ENCODE measurements around the gene PRRT1B. TPM values are rescaled to one million over a fixed set of nuclear protein-coding genes. Genes with fewer than 3 reads are reported as not detected.
A peak's percentile ranks its signal among the peaks of the same experiment; 100 is the strongest.
"Not testable (repeated sequence)": the region's sequence is repeated elsewhere in the genome, so short reads cannot be mapped to it uniquely, and the experiment has no call there.

PRRT1B gene
- total RNA-seq = not detected

DNA sequence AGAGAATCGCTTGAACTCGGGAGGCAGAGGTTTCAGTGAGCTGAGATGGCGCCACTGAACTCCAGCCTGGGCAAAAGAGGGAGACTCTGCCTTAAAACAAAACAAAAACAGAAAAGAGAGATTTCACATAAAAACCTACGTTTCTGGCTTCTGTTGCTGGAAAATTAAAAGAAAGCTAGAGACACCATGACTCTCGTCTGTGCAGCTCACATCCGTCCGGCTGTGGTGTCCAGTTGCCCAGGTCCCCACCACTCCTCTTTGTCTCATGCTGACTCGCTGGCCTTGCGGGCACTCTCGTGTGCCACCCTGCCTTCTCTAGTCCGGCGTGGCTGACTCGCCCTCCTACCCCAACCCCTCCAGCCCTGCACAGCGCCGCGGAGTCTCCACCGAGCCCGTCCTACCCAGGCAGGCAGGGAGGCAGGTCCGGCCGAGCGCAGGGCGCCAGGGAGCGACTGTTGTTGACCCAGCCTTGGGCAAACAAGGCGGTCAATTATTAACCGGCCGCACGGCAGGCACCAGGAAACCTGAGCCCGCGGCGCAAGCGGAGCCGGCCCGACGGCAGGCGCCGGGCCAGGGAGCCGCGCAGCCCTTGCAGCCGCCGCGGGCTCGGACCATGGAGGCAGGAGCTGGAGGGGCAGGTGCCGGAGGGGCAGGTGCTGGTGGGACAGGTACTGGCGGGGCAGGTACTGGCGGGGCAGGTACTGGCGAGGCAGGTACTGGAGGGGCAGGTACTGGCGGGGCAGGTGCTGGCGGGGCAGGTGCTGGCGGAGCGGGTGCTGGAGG, at the start of gene PRRT1B:
Gene PRRT1B (plus strand): TSS at position 521 of the 783 bp plus-strand sequence. CDS start 93 bp downstream, at position 614.
- DNase-seq (ENCODE audit: low spot score in 2 of 2) (no peak), FAIRE-seq (no peak)

DNA sequence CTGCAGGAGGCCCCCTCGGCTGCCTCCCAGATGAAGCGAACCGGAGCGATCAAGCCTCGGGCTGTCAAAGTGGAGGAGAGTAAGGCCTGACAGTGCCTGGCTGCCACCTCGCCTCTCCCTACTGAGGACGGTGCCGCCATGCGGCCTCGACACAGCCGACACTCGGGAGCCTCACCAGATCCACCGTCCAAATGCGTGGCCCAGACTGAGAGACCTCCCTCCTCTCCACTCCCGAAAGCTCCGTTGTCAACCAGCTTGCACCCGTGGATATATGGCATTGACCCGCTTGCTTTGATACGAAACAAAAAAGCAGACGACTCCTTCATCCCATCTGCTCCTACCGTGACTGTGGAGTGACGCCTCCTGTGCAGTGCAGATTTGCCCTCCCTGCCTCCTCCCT, 49.5 kb upstream of the PRRT1B start:
- no peak for FAIRE-seq
- DNase-seq (ENCODE audit: low spot score in 2 of 2) = no peak

DNA sequence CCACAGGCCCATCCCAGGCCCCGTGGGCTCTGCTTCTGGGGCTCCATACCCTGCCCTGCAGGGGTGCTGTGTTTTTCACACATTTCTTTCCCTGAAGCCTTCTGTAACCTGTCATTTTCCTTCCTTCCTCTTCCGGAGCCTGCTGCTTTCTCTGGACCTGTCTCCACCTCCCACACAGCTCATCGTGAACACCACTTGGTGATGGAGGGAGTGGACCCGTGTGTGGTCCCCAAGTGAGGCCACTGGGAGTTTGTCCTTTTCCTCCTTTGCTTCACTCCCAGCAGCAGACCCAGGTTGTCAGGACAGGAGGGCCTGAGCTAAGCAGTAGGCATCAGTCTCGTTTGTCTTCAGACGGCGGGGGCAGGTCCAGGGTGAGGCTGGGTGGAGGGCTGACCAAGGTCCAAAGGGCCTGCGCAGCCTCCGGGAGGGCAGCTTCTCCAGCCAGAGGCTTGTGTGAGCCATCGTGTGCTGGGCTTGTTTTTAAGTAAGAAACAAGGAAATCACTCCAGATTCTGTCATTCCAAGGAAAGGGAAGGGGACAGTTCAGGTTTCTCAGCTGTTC, 48.4 kb upstream of the PRRT1B start:
- DNase-seq (ENCODE audit: low spot score in 2 of 2) (no peak), FAIRE-seq (no peak)

DNA sequence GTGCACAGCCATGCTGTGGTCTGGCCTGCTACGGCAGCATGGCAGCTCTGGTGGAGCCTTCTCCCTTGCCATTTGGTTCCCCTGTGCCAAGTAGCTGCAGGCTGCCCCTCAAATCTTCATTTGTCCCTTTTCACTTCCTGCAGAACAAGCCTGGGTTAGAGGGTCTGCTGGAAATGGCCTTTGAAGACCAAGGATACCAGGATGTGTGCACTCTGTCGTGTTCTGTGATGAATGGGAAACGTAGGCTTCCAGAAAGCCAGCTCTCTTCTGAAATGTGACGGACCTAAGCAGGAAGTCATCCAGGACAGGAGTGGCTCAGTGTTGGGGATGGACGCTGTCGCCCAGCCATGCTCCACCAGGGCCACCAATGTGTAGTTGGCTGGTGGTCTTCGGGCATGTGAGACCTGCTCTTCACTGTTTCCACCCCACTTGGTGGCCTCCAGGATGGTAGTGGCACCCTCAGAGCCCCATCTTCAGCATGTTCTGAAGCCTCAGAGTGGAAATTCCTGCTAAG, 46.0 kb upstream of the PRRT1B start:
- DNase-seq (ENCODE audit: low spot score in 2 of 2) = no peak
- no peak for FAIRE-seq

DNA sequence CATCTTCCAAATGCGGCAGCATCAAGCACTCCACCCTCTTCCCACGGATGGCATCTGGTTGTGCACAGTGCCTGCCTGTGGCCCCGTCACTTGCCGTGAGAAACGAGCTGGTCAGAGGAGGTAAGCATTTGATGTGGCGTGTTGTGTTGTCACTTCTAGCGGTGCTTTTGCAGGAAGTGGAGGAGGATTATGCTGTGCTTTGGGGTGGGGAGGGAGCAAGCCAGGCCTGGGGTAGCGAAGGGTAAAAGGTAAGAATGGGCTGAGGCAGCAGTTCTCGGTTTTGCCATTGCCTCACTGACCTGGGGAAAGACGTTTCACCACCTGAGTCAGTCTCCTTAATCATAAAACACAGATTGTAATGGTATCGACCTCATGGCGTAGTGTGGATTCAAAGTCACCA, 44.9 kb upstream of the PRRT1B start:
- FAIRE-seq = no peak
- no peak for DNase-seq (ENCODE audit: low spot score in 2 of 2)

DNA sequence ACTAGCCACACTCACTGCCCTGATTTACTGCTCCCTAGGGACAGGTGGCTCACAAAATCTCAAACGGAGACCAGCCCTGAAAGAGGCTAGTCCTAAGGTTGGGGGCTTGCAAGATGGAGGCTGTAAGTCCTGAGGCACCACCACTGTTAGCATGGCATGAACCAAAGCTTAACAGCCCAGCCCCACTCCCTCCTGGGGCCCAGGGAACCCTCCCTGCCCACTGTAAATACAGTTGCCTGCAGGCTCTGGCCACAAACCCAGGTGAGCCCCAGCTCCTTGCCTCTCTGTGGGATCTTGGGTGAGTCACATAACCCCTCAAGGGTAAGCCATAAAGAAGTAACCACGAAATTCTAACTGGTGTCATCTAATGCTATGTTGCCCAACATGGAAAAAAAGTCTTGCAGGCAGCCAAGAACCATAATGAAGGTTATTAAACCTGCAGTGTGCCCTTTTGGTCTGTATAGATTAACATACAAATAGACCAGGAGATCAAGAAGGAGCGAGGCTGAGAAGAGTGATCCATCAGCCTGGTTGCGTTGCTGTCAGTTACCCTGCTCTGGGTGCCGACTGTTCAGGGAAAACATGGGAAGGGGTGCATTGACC, 44.3 kb upstream of the PRRT1B start:
- DNase-seq (ENCODE audit: low spot score in 2 of 2) = no peak
- no peak for FAIRE-seq

DNA sequence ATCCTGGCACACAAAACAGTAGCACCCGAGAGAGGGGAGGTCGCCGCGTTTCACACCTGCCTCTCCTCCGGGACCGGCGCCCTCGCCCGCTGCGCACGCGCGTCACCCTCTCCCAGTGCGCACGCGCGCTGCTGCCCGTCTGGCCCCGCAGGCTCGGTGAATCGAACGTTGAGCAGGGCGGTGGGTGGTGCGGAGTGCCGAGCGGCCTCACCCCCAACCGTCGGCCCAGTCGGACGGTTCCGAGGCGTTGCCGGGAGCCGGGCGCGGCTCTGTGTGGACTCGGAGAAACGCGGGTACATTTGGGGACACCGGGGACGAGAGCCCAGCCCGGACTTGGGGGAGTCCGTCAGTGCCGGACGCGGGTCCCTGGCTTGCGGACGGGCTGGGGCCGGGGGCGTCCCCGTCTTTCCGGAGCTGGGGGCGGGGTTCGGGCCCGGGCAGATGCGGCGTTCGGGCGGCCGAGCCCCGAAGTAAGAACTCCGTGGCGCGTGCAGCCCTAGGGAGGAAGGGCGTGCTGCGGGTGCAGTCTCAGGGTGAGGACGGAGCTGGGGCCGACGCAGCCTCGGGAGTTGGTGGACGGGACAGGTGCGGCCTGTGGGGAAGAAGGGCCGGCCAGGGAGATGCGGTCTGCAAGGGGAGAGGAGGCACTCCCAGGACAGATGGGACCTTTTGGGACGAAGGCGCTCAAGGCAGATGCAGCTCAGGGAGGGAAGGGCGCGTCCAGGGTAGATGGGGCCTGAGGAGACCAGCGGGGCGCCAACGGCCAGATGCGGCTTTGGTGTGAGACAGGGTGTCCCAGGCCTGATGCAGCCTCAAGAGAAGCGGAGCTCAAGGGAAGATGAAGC, 42.3 kb upstream of the PRRT1B start, which contains the start of gene POMT1:
Gene POMT1 (plus strand): TSS at position 138 of the 845 bp plus-strand sequence. CDS start 1,301 bp downstream, outside the sequence.
- DNase-seq (ENCODE audit: low spot score in 2 of 2) (peak; percentile 94 to 95), FAIRE-seq (no peak)

DNA sequence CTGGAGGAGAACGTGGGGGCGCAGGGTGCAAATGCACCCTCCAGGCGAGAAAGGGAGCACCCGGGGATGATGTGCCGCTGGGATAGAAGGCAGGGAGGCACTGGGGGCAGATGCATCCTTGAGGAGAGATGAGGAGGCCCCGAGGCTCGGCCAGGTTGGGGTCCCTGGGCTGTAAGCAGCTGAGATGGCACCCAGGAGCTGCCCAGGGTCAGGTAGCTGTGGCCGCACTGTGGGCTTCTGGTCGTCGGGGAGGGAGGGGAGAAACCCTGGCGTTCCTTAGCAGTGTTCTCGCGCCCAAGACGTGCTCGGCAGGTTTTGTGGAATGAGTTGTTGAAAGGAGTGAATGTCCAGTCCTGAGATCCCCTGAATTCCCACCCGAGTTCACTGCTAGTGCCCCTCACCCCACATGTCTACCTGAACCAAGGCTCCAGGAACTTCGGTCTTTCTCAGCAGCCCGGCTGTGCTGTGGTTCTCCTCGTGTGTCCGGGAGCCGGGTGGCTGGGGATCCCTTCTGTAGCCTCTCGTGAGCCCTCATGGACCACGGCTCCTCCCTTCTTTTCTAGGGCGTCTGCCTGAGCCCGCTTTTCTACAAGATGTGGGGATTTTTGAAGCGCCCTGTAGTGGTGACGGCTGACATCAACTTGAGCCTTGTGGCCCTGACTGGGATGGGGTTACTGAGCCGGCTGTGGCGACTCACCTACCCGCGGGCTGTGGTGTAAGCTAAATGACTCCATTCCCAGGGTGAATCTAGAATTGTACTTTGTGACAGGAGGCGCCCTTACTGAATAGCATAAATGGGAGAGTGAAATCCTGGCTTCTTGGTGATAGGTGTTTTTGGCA, 41.5 kb upstream of the PRRT1B start:
- no peak for FAIRE-seq

DNA sequence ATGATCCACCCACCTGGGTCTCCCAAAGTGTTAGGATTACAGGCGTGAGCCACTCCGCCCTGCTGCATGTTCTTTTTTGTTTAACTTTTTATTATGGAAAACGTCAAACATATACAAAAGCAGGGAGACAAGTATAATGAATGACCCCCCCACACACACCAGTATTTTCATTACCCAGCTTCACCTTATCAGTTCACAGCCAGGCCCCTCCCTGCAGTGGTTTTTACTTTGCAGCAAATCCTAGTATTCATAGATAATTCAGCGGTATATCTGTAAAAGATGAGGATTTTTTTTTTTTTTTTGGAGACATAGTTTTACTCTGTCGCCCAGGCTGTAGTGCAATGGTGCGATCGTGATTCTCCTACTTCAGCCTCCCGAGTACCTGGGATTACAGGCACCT, 40.3 kb upstream of the PRRT1B start:
- FAIRE-seq = no peak

More for the DNA sequence above, 41.5 kb upstream of the PRRT1B start:
- no peak for DNase-seq (ENCODE audit: low spot score in 2 of 2)

DNA sequence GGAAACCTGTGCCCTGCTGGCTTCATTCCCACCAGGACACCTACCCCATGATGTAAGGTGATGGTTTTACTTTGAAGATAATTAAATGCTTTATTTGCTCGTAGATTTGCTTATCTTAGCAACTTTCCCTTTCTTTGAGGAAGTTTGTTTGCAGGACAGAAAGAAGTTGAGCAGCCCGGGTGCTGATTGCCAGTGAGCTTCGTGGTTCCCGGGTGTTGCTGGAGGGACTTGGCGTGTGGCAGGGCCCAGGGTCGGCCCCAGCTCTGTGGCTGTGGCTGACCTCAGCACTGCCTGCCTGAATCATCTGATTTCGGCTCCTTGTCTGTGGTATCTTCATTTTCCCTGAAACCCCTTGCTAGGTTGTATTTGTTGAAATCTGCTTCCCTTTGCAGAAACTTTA, 33.9 kb upstream of the PRRT1B start:
- FAIRE-seq = no peak
- DNase-seq (ENCODE audit: low spot score in 2 of 2) = no peak

More for the DNA sequence above, 40.3 kb upstream of the PRRT1B start:
- no peak for DNase-seq (ENCODE audit: low spot score in 2 of 2)

DNA sequence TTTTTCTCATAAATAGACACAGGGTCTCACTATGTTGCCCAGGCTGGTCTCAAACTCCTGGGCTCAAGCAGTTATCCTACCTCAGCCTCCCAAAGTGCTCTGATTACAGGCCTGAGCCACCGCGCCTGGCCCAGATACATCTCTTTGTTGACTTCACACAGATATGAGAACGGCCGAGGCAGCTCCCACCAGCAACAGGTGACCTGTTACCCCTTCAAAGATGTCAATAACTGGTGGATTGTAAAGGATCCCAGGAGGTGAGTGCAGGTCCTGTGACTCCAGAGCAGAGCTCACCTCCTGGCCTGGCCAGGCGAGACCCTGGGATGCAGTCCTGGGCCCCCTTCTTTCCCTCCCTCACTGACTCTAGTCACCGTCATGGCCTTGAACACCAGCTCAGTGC, 33.4 kb upstream of the PRRT1B start:
- no peak for FAIRE-seq

DNA sequence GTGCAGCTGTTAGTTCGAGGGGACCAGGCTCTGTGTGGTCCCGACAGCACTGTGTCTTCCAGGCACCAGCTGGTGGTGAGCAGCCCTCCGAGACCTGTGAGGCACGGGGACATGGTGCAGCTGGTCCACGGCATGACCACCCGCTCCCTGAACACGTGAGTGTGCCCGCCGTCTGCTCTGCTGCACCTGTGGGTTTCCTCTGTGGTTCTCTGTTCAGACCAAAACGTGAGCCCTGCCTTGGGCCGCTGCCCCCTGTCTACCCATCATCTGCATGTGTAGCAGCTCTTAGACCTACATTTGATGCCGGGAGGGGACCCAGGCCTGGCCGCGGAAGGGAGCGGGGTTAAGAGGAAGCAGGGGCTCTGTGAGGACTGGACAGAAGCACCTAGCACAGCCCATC, 32.1 kb upstream of the PRRT1B start:
- no peak for FAIRE-seq
- no peak for DNase-seq (ENCODE audit: low spot score in 2 of 2)

More for the DNA sequence above, 33.4 kb upstream of the PRRT1B start:
- no peak for DNase-seq (ENCODE audit: low spot score in 2 of 2)

DNA sequence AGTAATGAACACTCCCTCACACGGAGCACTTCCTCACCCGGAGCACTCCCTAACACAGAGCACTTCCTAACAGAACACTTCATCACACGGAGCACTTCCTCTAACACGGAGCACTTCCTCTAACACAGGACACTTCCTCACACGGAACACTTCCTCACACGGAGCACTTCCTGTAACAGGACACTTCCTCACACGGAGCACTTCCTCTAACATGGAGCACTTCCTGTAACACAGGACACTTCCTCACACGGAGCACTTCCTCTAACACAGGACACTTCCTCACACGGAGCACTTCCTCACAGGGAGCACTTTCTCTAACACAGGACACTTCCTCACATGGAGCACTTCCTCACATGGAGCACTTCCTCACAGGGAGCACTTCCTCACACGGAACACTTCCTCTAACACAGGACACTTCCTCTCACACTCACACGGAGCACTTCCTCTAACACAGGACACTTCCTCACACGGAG, 29.7 kb upstream of the PRRT1B start:
- FAIRE-seq; DNase-seq (ENCODE audit: low spot score in 2 of 2): not testable (repeated sequence)

DNA sequence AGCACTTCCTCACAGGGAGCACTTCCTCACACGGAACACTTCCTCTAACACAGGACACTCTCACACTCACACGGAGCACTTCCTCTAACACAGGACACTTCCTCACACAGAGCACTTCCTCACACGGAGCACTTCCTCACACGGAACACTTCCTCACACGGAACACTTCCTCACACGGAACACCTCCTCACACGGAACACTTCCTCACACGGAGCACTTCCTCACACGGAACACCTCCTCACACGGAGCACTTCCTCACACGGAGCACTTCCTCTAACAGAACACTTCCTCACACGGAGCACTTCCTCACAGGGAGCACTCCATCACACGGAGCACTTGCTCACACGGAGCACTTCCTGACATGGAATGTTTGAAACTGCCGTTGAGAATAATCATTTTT, 29.2 kb upstream of the PRRT1B start:
- DNase-seq (ENCODE audit: low spot score in 2 of 2) (no peak), FAIRE-seq (no peak)

DNA sequence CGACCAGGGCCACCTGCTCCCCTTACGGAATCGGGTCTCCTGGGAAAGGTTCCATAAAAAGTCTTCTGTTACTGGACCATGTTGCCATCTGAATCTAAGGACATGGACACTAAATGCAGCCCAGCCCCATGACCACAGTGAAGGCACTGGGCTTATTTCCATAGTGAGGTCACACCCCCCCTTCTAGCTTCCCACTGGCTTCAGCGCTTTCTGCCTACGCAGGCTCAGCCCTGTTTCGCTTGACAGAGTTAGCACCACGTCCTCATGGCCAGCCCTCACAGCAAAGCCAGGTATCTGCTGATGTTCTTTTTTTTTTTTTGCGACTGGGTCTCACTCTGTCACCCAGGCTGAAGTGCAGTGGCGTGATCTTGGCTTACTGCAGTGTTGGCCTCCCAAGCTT, 28.4 kb upstream of the PRRT1B start:
- FAIRE-seq (no peak), DNase-seq (ENCODE audit: low spot score in 2 of 2) (no peak)

DNA sequence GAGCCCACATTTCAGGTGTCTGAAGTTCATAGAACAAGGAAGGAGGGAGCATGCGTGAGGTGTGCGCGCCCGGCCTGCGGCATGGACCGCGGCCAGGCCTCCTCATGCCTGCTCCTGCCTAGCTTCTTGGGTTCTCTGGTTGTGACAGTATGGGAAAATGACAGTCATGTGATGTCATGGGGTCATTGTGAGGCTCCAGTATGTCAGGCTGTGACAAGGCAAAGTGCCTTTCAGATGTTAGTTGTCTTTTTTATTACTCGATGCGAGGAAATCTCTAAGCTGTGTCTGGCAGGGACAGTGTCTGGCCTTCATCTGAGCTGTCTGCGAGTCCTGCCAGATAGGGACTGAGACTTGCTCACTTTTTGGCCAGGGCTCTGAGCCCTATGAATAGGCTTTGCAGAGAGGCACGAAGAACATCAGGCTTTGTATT, 27.5 kb upstream of the PRRT1B start:
- FAIRE-seq (no peak), DNase-seq (ENCODE audit: low spot score in 2 of 2) (peak; percentile 54 to 61)

DNA sequence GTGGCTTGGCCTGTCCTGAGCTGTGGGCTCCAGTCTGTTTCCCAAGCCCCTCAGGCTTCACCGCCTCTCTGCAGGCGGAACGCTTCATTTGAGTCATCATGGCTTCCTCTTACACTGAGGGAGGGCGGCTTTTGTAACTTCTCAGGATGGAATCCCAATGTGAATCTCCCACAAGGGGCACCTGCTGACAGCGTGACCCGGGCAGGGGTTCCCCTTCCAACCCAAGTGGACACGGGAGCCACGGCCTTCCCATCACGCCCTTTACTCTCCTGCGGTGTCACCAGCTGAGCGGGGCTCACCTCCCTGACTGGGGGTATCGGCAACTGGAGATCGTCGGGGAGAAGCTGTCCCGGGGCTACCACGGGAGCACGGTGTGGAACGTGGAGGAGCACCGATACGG, 26.8 kb upstream of the PRRT1B start:
- DNase-seq (ENCODE audit: low spot score in 2 of 2) = no peak
- no peak for FAIRE-seq

DNA sequence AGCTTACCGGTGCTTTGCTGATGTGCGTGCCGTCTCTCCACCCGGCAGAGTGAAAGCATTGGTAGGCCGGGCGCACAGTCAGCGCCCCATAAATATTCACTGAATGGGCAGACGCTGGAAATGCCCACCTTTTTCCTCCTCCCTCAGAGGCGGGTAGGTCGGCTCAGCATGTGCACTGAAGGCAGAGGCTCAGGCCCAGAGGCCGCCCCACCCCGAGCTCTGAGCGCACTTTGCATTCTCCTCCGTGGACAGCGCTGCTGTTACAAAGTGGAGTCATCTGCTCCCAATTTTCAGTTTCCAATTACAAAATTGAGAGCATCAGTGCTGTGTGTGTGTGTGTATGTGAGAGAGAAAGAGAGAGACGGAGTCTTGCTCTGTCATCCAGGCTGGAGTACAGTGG, 24.8 kb upstream of the PRRT1B start:
- DNase-seq (ENCODE audit: low spot score in 2 of 2) = no peak
- no peak for FAIRE-seq

DNA sequence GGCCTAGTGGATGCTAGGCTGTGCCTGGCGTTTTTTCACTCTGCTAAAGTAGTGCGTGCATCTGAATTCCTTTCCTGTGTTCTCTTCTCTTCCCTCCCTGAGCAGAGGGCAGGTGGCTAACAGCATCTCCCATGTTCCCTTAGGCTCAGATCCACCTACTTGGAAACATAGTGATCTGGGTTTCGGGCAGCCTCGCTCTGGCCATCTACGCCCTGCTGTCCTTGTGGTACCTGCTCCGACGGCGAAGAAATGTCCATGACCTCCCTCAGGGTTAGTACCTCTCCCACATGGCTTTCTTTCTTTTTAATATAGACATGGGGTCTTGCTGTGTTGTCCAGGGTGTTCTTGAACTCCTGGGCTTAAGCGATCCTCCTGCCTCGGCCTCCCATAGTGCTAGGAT, 24.1 kb upstream of the PRRT1B start:
- no peak for DNase-seq (ENCODE audit: low spot score in 2 of 2)
- no peak for FAIRE-seq
